Measurements from ENCODE around the gene BTBD2. TPM values are rescaled to one million over a fixed set of nuclear protein-coding genes. Genes with fewer than 3 reads are reported as not detected.

Gene BTBD2
- total RNA-seq, 1 donor from 2014 or later = 65.9 TPM

DNA sequence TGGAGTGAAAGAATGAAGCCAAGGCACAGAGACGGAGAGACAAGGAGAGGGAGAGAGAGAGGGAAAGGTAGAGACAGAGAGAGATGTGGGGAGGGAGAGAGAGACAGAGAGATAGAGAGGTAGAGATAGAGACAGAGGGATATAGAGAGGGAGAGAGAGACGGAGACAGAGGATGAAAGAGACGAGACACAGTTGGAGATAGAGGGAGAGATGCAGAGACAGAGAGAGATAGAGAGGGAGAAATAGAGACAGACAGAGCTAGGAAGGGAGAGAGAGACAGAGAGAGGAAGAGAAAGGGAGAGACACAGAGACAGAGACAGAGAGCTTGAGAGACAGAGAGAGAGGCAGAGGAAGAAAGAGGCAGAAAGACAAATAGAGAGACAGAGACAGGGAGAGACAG is 79.1 kb downstream of the BTBD2 start:
- TF ChIP-seq, protein P1, sequence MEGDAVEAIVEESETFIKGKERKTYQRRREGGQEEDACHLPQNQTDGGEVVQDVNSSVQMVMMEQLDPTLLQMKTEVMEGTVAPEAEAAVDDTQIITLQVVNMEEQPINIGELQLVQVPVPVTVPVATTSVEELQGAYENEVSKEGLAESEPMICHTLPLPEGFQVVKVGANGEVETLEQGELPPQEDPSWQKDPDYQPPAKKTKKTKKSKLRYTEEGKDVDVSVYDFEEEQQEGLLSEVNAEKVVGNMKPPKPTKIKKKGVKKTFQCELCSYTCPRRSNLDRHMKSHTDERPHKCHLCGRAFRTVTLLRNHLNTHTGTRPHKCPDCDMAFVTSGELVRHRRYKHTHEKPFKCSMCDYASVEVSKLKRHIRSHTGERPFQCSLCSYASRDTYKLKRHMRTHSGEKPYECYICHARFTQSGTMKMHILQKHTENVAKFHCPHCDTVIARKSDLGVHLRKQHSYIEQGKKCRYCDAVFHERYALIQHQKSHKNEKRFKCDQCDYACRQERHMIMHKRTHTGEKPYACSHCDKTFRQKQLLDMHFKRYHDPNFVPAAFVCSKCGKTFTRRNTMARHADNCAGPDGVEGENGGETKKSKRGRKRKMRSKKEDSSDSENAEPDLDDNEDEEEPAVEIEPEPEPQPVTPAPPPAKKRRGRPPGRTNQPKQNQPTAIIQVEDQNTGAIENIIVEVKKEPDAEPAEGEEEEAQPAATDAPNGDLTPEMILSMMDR (IDR thresholded peaks at IDR 0.05) = no peak
- Mint-ChIP-seq H3K36me3 (ENCODE audit: low read depth) (peaks cover 2% of the 10 kb centered on the region), H3K9me3 (ENCODE audit: low read depth) (peaks cover 2% of the 10 kb centered on the region), H3K4me1 (ENCODE audit: low read depth) (peaks cover 9% of the 10 kb centered on the region), H3K27ac (ENCODE audit: unreplicated experiment) (peak overlapping the region; percentile 27), H3K4me3 (ENCODE audit: unreplicated experiment) (no peak overlapping the region), H3K27me3 (ENCODE audit: low read depth) (no peaks in the 10 kb centered on the region)
- no peak for DNase-seq (ENCODE audit: low spot score)

DNA sequence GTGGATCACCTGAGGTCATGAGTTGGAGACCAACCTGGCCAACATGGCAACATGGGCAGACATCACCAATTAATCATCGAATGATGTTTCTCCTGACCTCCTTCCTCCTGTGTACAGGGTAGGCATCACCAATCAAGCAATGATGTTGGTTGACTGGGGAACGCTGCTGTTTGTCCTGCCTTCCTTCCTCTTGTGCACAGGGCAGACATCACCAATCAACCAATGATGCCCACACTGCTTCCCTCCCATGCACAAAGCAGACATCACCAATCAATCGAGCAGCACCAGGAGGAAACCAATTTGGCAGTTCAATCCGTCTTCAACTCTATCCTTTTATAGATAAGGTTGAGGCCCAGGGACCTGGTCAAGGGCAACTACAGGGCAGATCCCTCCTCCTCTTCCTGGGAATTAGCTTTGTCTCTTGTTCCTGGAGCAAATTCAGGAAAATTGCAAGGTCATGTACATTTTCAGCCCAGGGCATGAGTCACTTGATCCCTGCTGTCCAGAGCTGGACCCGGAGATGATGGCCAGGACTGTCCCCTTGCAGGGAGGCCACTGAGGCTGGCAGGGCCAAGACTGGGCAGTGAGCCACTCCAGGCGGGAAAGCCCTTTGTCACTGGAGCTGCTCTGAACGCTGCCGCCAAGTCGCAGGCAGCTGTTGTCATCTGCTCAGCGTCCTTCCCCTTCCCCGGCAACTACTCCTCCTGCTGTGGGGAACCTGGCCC is 79.9 kb downstream of the BTBD2 start:
- peaks cover 9% of the 10 kb centered on the region for H3K4me1 Mint-ChIP-seq (ENCODE audit: low read depth)
- H3K36me3 Mint-ChIP-seq (ENCODE audit: low read depth) = peaks cover 2% of the 10 kb centered on the region
- no peak overlapping the region for H3K4me3 Mint-ChIP-seq (ENCODE audit: unreplicated experiment)
- H3K27ac Mint-ChIP-seq (ENCODE audit: unreplicated experiment) = no peak overlapping the region
- TF ChIP-seq, protein P1 (IDR thresholded peaks at IDR 0.05) = no peak
- peaks cover 2% of the 10 kb centered on the region for H3K9me3 Mint-ChIP-seq (ENCODE audit: low read depth)
- DNase-seq (ENCODE audit: low spot score) = no peak
- H3K27me3 Mint-ChIP-seq (ENCODE audit: low read depth) = no peaks in the 10 kb centered on the region

Other genes with a start within 250 kb of the BTBD2 start
- 1.9 to 6.0 TPM (median 5.7 TPM) in 3 replicates for gene ATP8B3, start 203.4 kb downstream of the BTBD2 start, total RNA-seq
- gene REXO1, start 167.2 kb downstream of the BTBD2 start, total RNA-seq = 22.2 to 24.9 TPM (median 24.9 TPM) in 3 replicates
- gene KLF16, start 152.1 kb downstream of the BTBD2 start, total RNA-seq = 25.0 to 38.9 TPM (median 38.9 TPM) in 3 replicates
- gene ABHD17A, start 130.2 kb downstream of the BTBD2 start, total RNA-seq = 54.6 to 60.2 TPM (median 54.6 TPM) in 3 replicates
- gene ADAT3, start 110.3 kb downstream of the BTBD2 start, total RNA-seq = 3.2 to 4.3 TPM (median 3.6 TPM) in 3 replicates
- gene SCAMP4, start 110.3 kb downstream of the BTBD2 start, total RNA-seq = 51.6 to 57.5 TPM (median 57.4 TPM) in 3 replicates
- gene CSNK1G2, start 74.5 kb downstream of the BTBD2 start, total RNA-seq = 57.4 to 74.9 TPM (median 58.9 TPM) in 3 replicates
- 32.8 to 127 TPM (median 125 TPM) in 3 replicates for gene MKNK2, start 35.5 kb upstream of the BTBD2 start, total RNA-seq
- 34.6 to 48.0 TPM (median 45.5 TPM) in 3 replicates for gene MOB3A, start 80.6 kb upstream of the BTBD2 start, total RNA-seq
- gene IZUMO4, start 81.2 kb upstream of the BTBD2 start, total RNA-seq = 2.4 to 3.9 TPM (median 3.2 TPM) in 3 replicates
- gene AP3D1, start 135.9 kb upstream of the BTBD2 start, total RNA-seq = 139 to 157 TPM (median 144 TPM) in 3 replicates
- 24.0 to 26.2 TPM (median 24.9 TPM) in 3 replicates for gene DOT1L, start 148.2 kb upstream of the BTBD2 start, total RNA-seq
- 36.6 to 45.4 TPM (median 42.4 TPM) in 3 replicates for gene PLEKHJ1, start 220.6 kb upstream of the BTBD2 start, total RNA-seq
- 71.2 to 81.5 TPM (median 74.9 TPM) in 3 replicates for gene SF3A2, start 221.1 kb upstream of the BTBD2 start, total RNA-seq
- gene AMH, start 233.6 kb upstream of the BTBD2 start, total RNA-seq = 10.2 to 18.8 TPM (median 10.8 TPM) in 3 replicates
- gene JSRP1, start 240.7 kb upstream of the BTBD2 start, total RNA-seq = 0.42 to 0.51 TPM in 2 of 3 replicates, not detected in the other